ENCODE measurements around the gene FDX2.
"Not testable (repeated sequence)": the region's sequence is repeated elsewhere in the genome, so short reads cannot be mapped to it uniquely, and the experiment has no call there.

FDX2 gene

GRCh38 chr19:10344780-10345179 is 29.0 kb upstream of the FDX2 start:
- Histone ChIP-seq H3K36me3 (peaks cover 0 to 5% (median under 1%) of the 10 kb centered on the region in 3 donors), H3K9me3 (no peaks in the 10 kb centered on the region), H3K4me1 (peaks cover 0 to 4% (median 0%) of the 10 kb centered on the region in 4 donors), H3K27me3 (no peaks in the 10 kb centered on the region), H3K4me3 (no peak overlapping the region), H3K27ac (peak overlapping the region; percentile 37 to 49)
- intact Hi-C loops (cut with DNase I; ENCODE audit: low total_unique reads) = no loop called here
- DNase-seq = peak in 1 of 2 donors; percentile 72
- TF ChIP-seq CTCF (IDR thresholded peaks at IDR 0.05) = no peak

GRCh38 chr19:10343495-10343894 is 27.7 kb upstream of the FDX2 start:
- Histone ChIP-seq H3K9me3 (no peaks in the 10 kb centered on the region), H3K4me3 (no peak overlapping the region), H3K36me3 (no peaks in the 10 kb centered on the region), H3K27me3 (no peaks in the 10 kb centered on the region), H3K4me1 (peaks cover 0 to 4% (median 0%) of the 10 kb centered on the region in 4 donors), H3K27ac (no peak overlapping the region)
- no peak for TF ChIP-seq CTCF (IDR thresholded peaks at IDR 0.05)
- no peak for DNase-seq
- intact Hi-C loops (cut with DNase I; ENCODE audit: low total_unique reads) = no loop called here

- no peaks in the 10 kb centered on the region for H3K27me3 ChIP-seq
- intact Hi-C loops (cut with DNase I; ENCODE audit: low total_unique reads) = no loop called here
- no peak overlapping the region for H3K27ac ChIP-seq
- H3K4me1 ChIP-seq = peaks cover 0 to 10% (median 4%) of the 10 kb centered on the region in 4 donors
- DNase-seq = no peak
- H3K4me3 ChIP-seq = no peak overlapping the region
- TF ChIP-seq CTCF (IDR thresholded peaks at IDR 0.05) = no peak
- H3K9me3 ChIP-seq = no peaks in the 10 kb centered on the region
- H3K36me3 ChIP-seq = no peaks in the 10 kb centered on the region
These were observed 24.2 kb upstream of the FDX2 start for GRCh38 chr19:10339977-10340376.

GRCh38 chr19:10339380-10339960 is 23.7 kb upstream of the FDX2 start, which contains the start of gene ICAM3:
TSS of gene ICAM3 (minus strand) at chr19:10339624. CDS start at chr19:10339614, 10 bp downstream.
- DNase-seq = no peak
- TF ChIP-seq CTCF (IDR thresholded peaks at IDR 0.05) = no peak
- intact Hi-C loops (cut with DNase I; ENCODE audit: low total_unique reads) = no loop called here
- Histone ChIP-seq H3K4me3 (no peak within 1 kb of the TSS), H3K4me1 (peaks cover 0 to 10% (median 6%) of the 10 kb centered on the region in 4 donors), H3K9me3 (no peaks in the 10 kb centered on the region), H3K27me3 (no peaks in the 10 kb centered on the region), H3K36me3 (no peaks in the 10 kb centered on the region), H3K27ac (no peak within 1 kb of the TSS)

GRCh38 chr19:10338940-10339339 is 23.1 kb upstream of the FDX2 start:
- no peaks in the 10 kb centered on the region for H3K9me3 ChIP-seq
- H3K36me3 ChIP-seq = no peaks in the 10 kb centered on the region
- no peak overlapping the region for H3K27ac ChIP-seq
- intact Hi-C loops (cut with DNase I; ENCODE audit: low total_unique reads) = no loop called here
- DNase-seq = no peak
- no peaks in the 10 kb centered on the region for H3K27me3 ChIP-seq
- TF ChIP-seq CTCF (IDR thresholded peaks at IDR 0.05) = no peak
- H3K4me3 ChIP-seq = no peak overlapping the region
- peaks cover 0 to 13% (median 10%) of the 10 kb centered on the region in 4 donors for H3K4me1 ChIP-seq

- peaks cover 0 to 28% (median 24%) of the 10 kb centered on the region in 4 donors for H3K4me1 ChIP-seq
- H3K9me3 ChIP-seq; H3K4me3 ChIP-seq; H3K27ac ChIP-seq; H3K36me3 ChIP-seq; H3K27me3 ChIP-seq; intact Hi-C loops (cut with DNase I; ENCODE audit: low total_unique reads); DNase-seq: not testable (repeated sequence)
These were observed 20.9 kb upstream of the FDX2 start for GRCh38 chr19:10336725-10337124.
